GM20431 (cell line): ENCODE data around the gene GJA3.
"Not testable (repeated sequence)": the region's sequence is repeated elsewhere in the genome, so short reads cannot be mapped to it uniquely, and the experiment has no call there.

ENCODE experiments used
- in situ Hi-C: fragments of 300-500 bp; cut with MseI, MboI; formaldehyde crosslinking; loops from one replicate; pipeline ENCODE4 v1.15.0; 2020; ENCODE audit warnings: low sequenced_read_pairs; ENCODE audit not compliant: unreplicated experiment

Gene GJA3

DNA sequence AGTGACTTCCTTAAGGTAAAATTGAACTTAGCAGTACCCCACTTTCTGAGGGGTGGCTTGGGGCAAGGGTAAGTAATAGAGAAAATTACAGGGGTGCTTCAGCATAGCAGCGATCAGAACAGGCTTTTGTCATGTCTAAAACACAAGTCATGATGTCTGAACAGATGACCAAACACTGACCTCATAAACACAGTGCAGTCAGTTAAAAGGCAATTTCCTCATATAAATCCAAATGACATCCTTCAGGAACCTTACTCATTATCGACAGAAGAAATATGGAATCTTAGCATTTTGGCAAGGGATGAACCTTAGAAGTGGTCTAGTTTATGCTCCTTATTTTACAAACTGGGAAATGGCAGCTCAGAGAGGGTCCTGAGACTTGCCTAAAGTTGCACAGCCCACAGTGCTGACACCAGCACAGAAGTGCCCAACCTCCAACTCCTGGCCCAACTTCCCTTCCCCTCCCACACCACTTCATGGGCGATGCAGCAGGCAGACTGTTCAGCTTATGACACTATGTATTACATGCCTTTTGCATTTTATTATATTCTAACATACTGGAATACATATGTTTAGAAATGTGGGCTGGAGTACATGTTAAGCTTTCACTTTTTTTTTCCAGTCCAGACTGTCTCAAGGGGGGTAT lies 3.6 kb downstream of the GJA3 start:
- in situ Hi-C loops, result no loop called here

GRCh38 chr13:20156702-20157101 lies 4.2 kb downstream of the GJA3 start:
- in situ Hi-C loops, result no loop called here

GRCh38 chr13:20153290-20153689 lies 7.6 kb downstream of the GJA3 start:
- in situ Hi-C loops, result not testable (repeated sequence)

- in situ Hi-C loops, result no loop called here
These were observed 9.2 kb downstream of the GJA3 start for GRCh38 chr13:20151612-20152011.

GRCh38 chr13:20151016-20151415 lies 9.8 kb downstream of the GJA3 start:
- in situ Hi-C loops, result no loop called here

DNA sequence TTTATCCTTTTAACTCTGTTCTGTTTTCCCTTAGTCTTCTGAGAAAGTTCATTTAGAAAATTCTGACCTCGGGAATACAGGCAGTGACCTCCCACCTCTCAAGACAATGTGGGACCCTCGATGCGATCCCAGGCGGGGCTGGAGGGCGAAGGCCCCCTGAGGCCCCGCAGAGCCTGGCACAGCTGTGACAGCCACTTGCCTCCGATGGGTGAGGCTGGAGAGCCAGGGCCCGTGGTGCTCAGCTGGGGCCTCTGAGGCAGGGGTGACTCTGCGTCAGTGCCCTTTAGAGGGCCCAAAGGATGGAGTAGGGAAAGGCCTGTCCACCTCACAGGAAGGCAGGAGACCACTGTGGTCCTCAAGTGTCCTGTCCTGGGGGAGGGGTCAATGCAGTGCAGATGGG lies 10.3 kb downstream of the GJA3 start:
- in situ Hi-C loops, result no loop called here

GRCh38 chr13:20149762-20150161 lies 11.1 kb downstream of the GJA3 start:
- in situ Hi-C loops, result no loop called here

DNA sequence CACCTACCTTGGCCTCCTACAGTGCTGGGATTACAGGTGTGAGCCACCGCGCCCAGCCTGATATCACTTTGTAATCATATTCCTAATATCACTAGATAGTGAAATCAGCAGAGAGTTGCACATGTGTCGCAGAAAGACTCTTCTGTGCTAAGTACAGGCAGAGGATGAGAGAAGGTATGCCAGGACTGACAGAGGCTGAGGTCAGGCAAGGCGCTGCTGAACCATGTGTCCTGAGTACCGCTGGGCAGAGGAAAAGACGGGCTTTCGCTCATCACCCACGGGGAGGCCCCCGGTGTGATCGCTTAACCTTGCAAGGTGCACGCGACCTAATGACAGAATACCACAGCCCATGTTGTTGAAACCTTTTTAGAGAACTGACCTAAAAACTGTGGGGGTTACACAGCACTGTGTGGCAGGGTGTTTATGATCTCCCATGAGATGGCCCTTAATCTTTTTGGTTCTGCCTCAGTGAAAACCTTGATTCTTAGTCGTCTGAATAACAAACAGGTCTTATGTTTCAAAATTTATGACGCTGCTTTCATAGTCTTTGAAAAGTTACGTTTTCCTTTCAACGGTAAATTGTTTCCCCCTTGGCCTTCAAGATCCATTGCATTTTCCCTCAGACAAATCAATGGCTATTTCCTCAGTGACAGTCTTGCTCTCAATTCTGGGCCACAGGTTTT lies 12.2 kb downstream of the GJA3 start:
- in situ Hi-C loops, result no loop called here

GRCh38 chr13:20146381-20146780 lies 14.5 kb downstream of the GJA3 start:
- in situ Hi-C loops, result no loop called here

GRCh38 chr13:20145521-20145920 lies 15.3 kb downstream of the GJA3 start:
- in situ Hi-C loops, result no loop called here

DNA sequence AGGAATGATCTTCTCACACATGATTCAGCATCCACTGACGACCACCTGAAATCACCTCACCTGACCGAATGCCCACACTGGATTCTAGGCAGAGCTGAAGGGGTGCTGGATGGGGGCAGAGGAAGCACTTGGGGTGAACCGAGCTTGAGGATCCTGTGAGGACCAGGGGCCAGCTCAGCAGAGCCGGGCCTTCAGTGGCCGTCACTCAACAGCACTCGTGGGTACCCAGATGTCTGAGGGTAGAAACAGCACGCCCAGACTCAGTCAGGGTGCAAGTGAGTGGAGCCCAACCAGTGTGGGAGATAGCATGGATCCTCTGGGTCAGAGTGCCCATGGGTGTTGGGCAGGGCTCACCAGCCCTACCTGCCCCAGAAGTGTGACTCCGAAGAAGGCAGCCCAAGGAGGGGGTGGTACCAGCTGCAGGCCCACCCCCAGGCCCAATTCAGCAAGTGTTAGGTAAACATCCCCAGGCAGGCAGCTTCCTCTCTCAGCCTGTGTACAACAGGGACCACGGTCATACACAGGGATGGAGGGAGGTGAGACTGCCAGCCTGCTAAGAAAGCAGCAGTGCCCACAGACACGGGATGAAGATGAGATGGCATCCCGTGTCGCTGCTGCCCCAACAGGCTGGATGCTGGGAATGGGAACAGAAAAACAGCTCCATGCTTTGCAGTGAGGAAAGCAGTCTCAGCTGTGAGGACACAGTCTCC lies 16.6 kb downstream of the GJA3 start:
- in situ Hi-C loops, result no loop called here

GRCh38 chr13:20142927-20143480 lies 17.8 kb downstream of the GJA3 start:
- in situ Hi-C loops, result no loop called here

GRCh38 chr13:20142023-20142926 lies 18.6 kb downstream of the GJA3 start:
- in situ Hi-C loops, result no loop called here

GRCh38 chr13:20141238-20142022 lies 19.4 kb downstream of the GJA3 start:
- in situ Hi-C loops, result no loop called here

GRCh38 chr13:20140487-20140886 lies 20.4 kb downstream of the GJA3 start:
- in situ Hi-C loops, result no loop called here

GRCh38 chr13:20137875-20138274 lies 23.0 kb downstream of the GJA3 start:
- in situ Hi-C loops, result no loop called here

GRCh38 chr13:20136781-20137703 lies 23.8 kb downstream of the GJA3 start:
- in situ Hi-C loops, result no loop called here

GRCh38 chr13:20134732-20135131 lies 26.1 kb downstream of the GJA3 start:
- in situ Hi-C loops, result no loop called here
